ENCODE measurements around the gene RAB23. TPM values are rescaled to one million over a fixed set of nuclear protein-coding genes. Genes with fewer than 3 reads are reported as not detected.

The RAB23 gene
- polyA plus RNA-seq, 3 donors: 0.16 to 0.46 (median 0.25) TPM

GRCh38 chr6:57172136-57173055, 49.7 kb downstream of the RAB23 start, which contains the start of gene BAG2:
TSS of gene BAG2 (plus strand) at chr6:57172326. CDS start at chr6:57172698, 372 bp downstream.
- WGBS (ENCODE audit: insufficient coverage): under 1% methylated on average over 85 of the region's 97 CpGs
- H3K4me3 ChIP-seq (replicated peaks in 1 of 3; ENCODE audit: low read depth in 2 of 3, low read length in 3 of 3): peak within 1 kb of the TSS; percentile 48 to 82 (median 50)
- H3K79me2 ChIP-seq (ENCODE audit: insufficient read depth, low read length): peaks cover 8% of the 10 kb centered on the region
- Mint-ChIP-seq H3K4me3 (peak within 1 kb of the TSS; percentile 88 to 96), H3K9me3 (peaks cover 0 to 1% (median 0%) of the 10 kb centered on the region in 7 donors), H3K4me1 (peaks cover 20% of the 10 kb centered on the region), H3K36me3 (peaks cover 5 to 9% of the 10 kb centered on the region in 2 donors), H3K27me3 (ENCODE audit: low read depth in 3 of 3) (peaks cover 6 to 10% (median 7%) of the 10 kb centered on the region in 3 donors), H3K27ac (peak within 1 kb of the TSS in 6 of 7 donors; percentile 34 to 80 (median 64))
- DNase-seq: peak; percentile 49 to 58 (median 54)
- H3K36me3 ChIP-seq (replicated peaks in 1 of 2; ENCODE audit: control insufficient read depth in 1 of 2, insufficient read depth in 2 of 2, low read length in 2 of 2): peaks cover 4 to 5% of the 10 kb centered on the region in 2 donors
- TF ChIP-seq CTCF (IDR thresholded peaks at IDR 0.05): no peak
- peaks cover 4 to 12% of the 10 kb centered on the region in 2 donors for H3K27me3 ChIP-seq (ENCODE audit: control insufficient read depth in 2 of 2, insufficient read depth in 2 of 2, low read length in 2 of 2)
- peak within 1 kb of the TSS; percentile 88 for H3K4me2 ChIP-seq (replicated peaks; ENCODE audit: extremely low read depth, low read length, poor library complexity, severe bottlenecking)
- intact Hi-C loops (cut with micrococcal nuclease): no loop called here
- H3K9ac ChIP-seq (ENCODE audit: insufficient read depth, low read length, poor library complexity, severe bottlenecking): peak within 1 kb of the TSS; percentile 67
- H3K4me1 ChIP-seq (ENCODE audit: control insufficient read depth in 1 of 2, insufficient read depth in 2 of 2, low read length in 2 of 2): peaks cover 8 to 15% of the 10 kb centered on the region in 2 donors
- peak within 1 kb of the TSS; percentile 91 for H2AFZ ChIP-seq (ENCODE audit: insufficient read depth, low read depth, low read length, poor library complexity, severe bottlenecking)
- H3K27ac ChIP-seq (ENCODE audit: low read depth in 1 of 2, low read length in 2 of 2): peak within 1 kb of the TSS in 1 of 2 donors; percentile 23
- H4K20me1 ChIP-seq (ENCODE audit: insufficient read depth, low read length): no peaks in the 10 kb centered on the region
- no peaks in the 10 kb centered on the region for H3K9me3 ChIP-seq (replicated peaks in 1 of 2; ENCODE audit: control insufficient read depth in 1 of 2, insufficient read depth in 1 of 2, low read length in 2 of 2)

- no CpG with 5 or more reads among the region's 1 CpG for WGBS (ENCODE audit: insufficient coverage)
- Mint-ChIP-seq H3K9me3 (peaks cover 0 to 12% (median 2%) of the 10 kb centered on the region in 7 donors), H3K4me1 (no peaks in the 10 kb centered on the region), H3K4me3 (no peak overlapping the region), H3K36me3 (peaks cover 51 to 54% of the 10 kb centered on the region in 2 donors), H3K27ac (no peak overlapping the region), H3K27me3 (ENCODE audit: low read depth in 3 of 3) (peaks cover 0 to 2% (median 0%) of the 10 kb centered on the region in 3 donors)
- no peaks in the 10 kb centered on the region for H4K20me1 ChIP-seq (ENCODE audit: insufficient read depth, low read length)
- no peak overlapping the region for H3K4me2 ChIP-seq (replicated peaks; ENCODE audit: extremely low read depth, low read length, poor library complexity, severe bottlenecking)
- no peaks in the 10 kb centered on the region for H3K4me1 ChIP-seq (ENCODE audit: control insufficient read depth in 1 of 2, insufficient read depth in 2 of 2, low read length in 2 of 2)
- H3K9me3 ChIP-seq (replicated peaks in 1 of 2; ENCODE audit: control insufficient read depth in 1 of 2, insufficient read depth in 1 of 2, low read length in 2 of 2): no peaks in the 10 kb centered on the region
- H3K9ac ChIP-seq (ENCODE audit: insufficient read depth, low read length, poor library complexity, severe bottlenecking): no peak overlapping the region
- H3K4me3 ChIP-seq (replicated peaks in 1 of 3; ENCODE audit: low read depth in 2 of 3, low read length in 3 of 3): no peak overlapping the region
- intact Hi-C loops (cut with micrococcal nuclease): no loop called here
- peaks cover 16 to 56% of the 10 kb centered on the region in 2 donors for H3K36me3 ChIP-seq (replicated peaks in 1 of 2; ENCODE audit: control insufficient read depth in 1 of 2, insufficient read depth in 2 of 2, low read length in 2 of 2)
- no peak overlapping the region for H3K27ac ChIP-seq (ENCODE audit: low read depth in 1 of 2, low read length in 2 of 2)
- H3K27me3 ChIP-seq (ENCODE audit: control insufficient read depth in 2 of 2, insufficient read depth in 2 of 2, low read length in 2 of 2): no peaks in the 10 kb centered on the region
- DNase-seq: no peak
- no peak overlapping the region for H2AFZ ChIP-seq (ENCODE audit: insufficient read depth, low read depth, low read length, poor library complexity, severe bottlenecking)
- no peaks in the 10 kb centered on the region for H3K79me2 ChIP-seq (ENCODE audit: insufficient read depth, low read length)
- no peak for TF ChIP-seq CTCF (IDR thresholded peaks at IDR 0.05)
Measured at GRCh38 chr6:57165080-57165479, 57.0 kb downstream of the RAB23 start.

All from CD14-positive monocyte (primary cell).